NB4 (cell line): Measurements from ENCODE around the gene TMPRSS9.
"Not testable (repeated sequence)": the region's sequence is repeated elsewhere in the genome, so short reads cannot be mapped to it uniquely, and the experiment has no call there.

ENCODE experiments used
- DNase-seq: peaks from one replicate; pipeline ENCODE4 v3.0.0; 2010; ENCODE audit warnings: low read depth
- H3K4me3 ChIP-seq: one replicate; pipeline ENCODE4 v1.5.1; 2011; ENCODE audit warnings: mild to moderate bottlenecking, low read depth, low read length, moderate library complexity
- CTCF ChIP-seq: IDR thresholded peaks from one replicate; pipeline ENCODE4 v1.5.1; 2012; ENCODE audit warnings: low read depth, low read length
- MAX ChIP-seq: IDR thresholded peaks from 2 replicates; pipeline ENCODE4 v1.6.1; 2011; ENCODE audit warnings: low read depth, low read length
- MYC ChIP-seq: IDR thresholded peaks from 2 replicates; pipeline ENCODE4 v1.6.1; 2011; ENCODE audit warnings: low read depth, low read length
- POLR2A ChIP-seq: IDR thresholded peaks from 2 replicates; pipeline ENCODE4 v1.6.1; 2011; ENCODE audit warnings: mild to moderate bottlenecking; ENCODE audit not compliant: insufficient read length; ENCODE audit errors: extremely low read depth

TMPRSS9 gene

DNA sequence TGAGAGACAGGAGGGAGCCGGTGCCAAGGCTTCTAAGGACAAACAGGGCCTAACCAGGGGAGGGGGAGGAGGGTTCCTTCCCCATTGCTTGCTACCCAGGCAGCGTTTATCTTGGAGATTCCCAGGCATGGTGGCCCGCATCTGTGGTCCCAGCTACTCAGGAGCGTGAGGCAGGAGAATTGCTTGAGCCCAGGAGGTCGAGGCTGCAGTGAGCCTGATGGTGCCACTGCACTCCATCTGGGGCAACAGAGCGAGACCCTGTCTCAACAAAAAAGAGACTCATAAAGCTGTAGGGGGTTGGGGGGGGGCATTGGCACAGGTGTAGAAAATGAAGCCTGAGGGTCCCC is 55.9 kb downstream of the TMPRSS9 start:
- TF ChIP-seq CTCF (no peak), MYC (no peak), MAX (no peak), POLR2A (no peak)
- no peak for DNase-seq
- no peak overlapping the region for H3K4me3 ChIP-seq

DNA sequence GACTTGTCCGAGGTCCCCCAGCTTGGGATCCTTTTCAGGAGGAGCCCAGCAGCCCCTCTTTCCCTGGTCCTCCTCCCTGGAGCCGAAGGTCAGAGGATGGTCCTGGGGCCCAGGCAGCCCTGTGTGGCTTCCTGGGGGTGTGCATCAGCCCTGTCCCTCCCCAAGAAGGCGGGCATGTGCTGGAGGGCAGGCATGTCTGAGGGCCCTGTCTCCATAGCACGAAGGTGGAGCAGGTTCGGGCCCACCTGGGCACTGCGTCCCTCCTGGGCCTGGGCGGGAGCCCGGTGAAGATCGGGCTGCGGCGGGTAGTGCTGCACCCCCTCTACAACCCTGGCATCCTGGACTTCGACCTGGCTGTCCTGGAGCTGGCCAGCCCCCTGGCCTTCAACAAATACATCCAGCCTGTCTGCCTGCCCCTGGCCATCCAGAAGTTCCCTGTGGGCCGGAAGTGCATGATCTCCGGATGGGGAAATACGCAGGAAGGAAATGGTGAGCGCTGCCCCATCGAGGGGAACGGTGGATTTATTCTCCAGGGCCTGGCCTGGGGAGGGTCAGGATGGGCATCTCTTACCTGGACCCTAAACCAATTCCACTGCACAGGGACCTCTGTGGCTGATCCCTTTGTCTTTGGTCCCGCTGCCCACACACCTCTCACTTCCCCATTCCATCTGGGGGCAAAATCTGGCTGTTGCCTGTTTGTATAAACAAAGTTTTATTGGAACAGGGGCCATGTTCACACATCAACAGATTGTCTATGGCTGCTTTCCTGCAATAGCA is 56.4 kb downstream of the TMPRSS9 start:
- DNase-seq: peak; percentile 32
- TF ChIP-seq MAX: no peak
- TF ChIP-seq POLR2A: no peak
- no peak for TF ChIP-seq MYC
- no peak for TF ChIP-seq CTCF
- no peak overlapping the region for H3K4me3 ChIP-seq

GRCh38 chr19:2417436-2417835 is 57.4 kb downstream of the TMPRSS9 start:
- not testable (repeated sequence) for H3K4me3 ChIP-seq, DNase-seq

GRCh38 chr19:2417881-2418406 is 57.9 kb downstream of the TMPRSS9 start:
- DNase-seq: no peak
- no peak overlapping the region for H3K4me3 ChIP-seq
- TF ChIP-seq POLR2A (no peak), MYC (no peak), MAX (no peak), CTCF (no peak)

DNA sequence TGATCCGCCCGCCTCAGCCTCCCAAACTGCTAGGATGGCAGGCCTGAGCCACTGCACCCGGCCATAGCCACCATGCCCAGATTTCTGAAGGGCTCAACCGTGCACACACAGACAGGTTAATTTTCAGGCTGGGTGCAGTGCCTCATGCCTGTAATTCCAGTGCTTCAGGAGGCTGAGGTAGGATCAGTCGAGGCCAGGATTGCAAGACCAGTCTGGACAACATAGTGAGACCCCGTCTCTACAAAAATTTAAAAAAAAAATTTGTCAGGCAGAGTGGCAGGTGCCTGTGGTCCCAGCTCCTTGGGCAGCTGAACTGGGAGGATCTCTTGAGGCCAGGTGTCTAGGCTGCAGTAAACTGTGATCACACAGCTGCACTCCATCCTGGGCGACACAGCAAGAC is 59.7 kb downstream of the TMPRSS9 start:
- H3K4me3 ChIP-seq: no peak overlapping the region
- no peak for DNase-seq
- TF ChIP-seq MYC (no peak), MAX (no peak), POLR2A (no peak), CTCF (no peak)

- no peak for DNase-seq
- no peak overlapping the region for H3K4me3 ChIP-seq
- no peak for TF ChIP-seq MYC
- TF ChIP-seq CTCF: no peak
- no peak for TF ChIP-seq POLR2A
- TF ChIP-seq MAX: no peak
Observed at GRCh38 chr19:2420490-2420889, 60.4 kb downstream of the TMPRSS9 start.
